H1 (cell line): ENCODE data around the gene PLEKHM3. TPM values are rescaled to one million over a fixed set of nuclear protein-coding genes. Genes with fewer than 3 reads are reported as not detected.

ENCODE experiments used
- CTCF ChIA-PET: fragments of 300-600 bp; sonication (Branson Sonifier 250); formaldehyde crosslinking; loops from one replicate; lab custom pipeline; 2021; ENCODE audit not compliant: partially characterized antibody; lab: Charles Lee
- POLR2A ChIA-PET: fragments of 300-600 bp; sonication (Branson Sonifier 250); formaldehyde crosslinking; loops from one replicate; lab custom pipeline; 2021; ENCODE audit warnings: inconsistent platforms; ENCODE audit not compliant: partially characterized antibody; lab: Charles Lee
- DNase-seq, 2 experiments: peaks; one replicate each; pipeline versions ENCODE4 v3.0.0 to v3.0.0-alpha.2; 2010 to 2022; ENCODE audit warnings: low spot score in 2 of 2, low read depth in 1 of 2, mixed read lengths in 1 of 2
- FAIRE-seq: peaks from 2 replicates; lab custom pipeline; 2011; peaks lifted over from hg19 to GRCh38; lab: Jason Lieb, UNC
- H2AFZ ChIP-seq: 2 replicates; pipeline ENCODE4 v1.8.1; 2012; ENCODE audit warnings: low read length, inconsistent platforms
- H2AK5ac ChIP-seq: 2 replicates; pipeline ENCODE4 v1.6.1; 2013; ENCODE audit warnings: low read depth, low read length
- H2BK120ac ChIP-seq: replicated peaks from 2 replicates; pipeline ENCODE3; 2013; ENCODE audit warnings: low read depth, low read length, inconsistent platforms
- H2BK12ac ChIP-seq: 2 replicates; pipeline ENCODE4 v1.6.1; 2013; ENCODE audit warnings: low read depth, low read length
- H2BK15ac ChIP-seq: 2 replicates; pipeline ENCODE4 v1.6.1; 2013; ENCODE audit warnings: low read length
- H2BK20ac ChIP-seq: 2 replicates; pipeline ENCODE4 v1.6.1; 2013; ENCODE audit warnings: low read length
- H2BK5ac ChIP-seq: 2 replicates; pipeline ENCODE4 v1.6.1; 2013; ENCODE audit warnings: low read depth, low read length
- H3K14ac ChIP-seq: 2 replicates; pipeline ENCODE4 v1.6.1; 2013; ENCODE audit warnings: inconsistent platforms; ENCODE audit not compliant: insufficient read length
- H3K18ac ChIP-seq: 2 replicates; pipeline ENCODE4 v1.6.1; 2013; ENCODE audit warnings: low read length; ENCODE audit errors: extremely low read depth
- H3K23ac ChIP-seq: 2 replicates; pipeline ENCODE4 v1.6.1; 2013; ENCODE audit warnings: inconsistent platforms; ENCODE audit not compliant: insufficient read length
- H3K23me2 ChIP-seq: 2 replicates; pipeline ENCODE4 v1.6.1; 2013; ENCODE audit warnings: low read depth, low read length
- H3K27ac ChIP-seq: 2 replicates; pipeline ENCODE4 v1.6.1; 2011; ENCODE audit warnings: low read depth, low read length, inconsistent platforms
- H3K27me3 ChIP-seq, 4 experiments: replicated peaks in 1 of 4; 1 replicate in 1 of 4; 2 replicates in 3 of 4; pipeline versions ENCODE4 v1.6.1 to v1.8.1; 2011 to 2013; ENCODE audit warnings: low read length in 3 of 4, mild to moderate bottlenecking in 3 of 4, inconsistent platforms in 2 of 4, mixed read lengths in 2 of 4, moderate library complexity in 1 of 4; ENCODE audit not compliant: control insufficient read depth in 3 of 4, insufficient read depth in 3 of 4; ENCODE audit errors: extremely low read depth in 1 of 4
- H3K36me3 ChIP-seq, 4 experiments: 2 replicates each; pipeline versions ENCODE4 v1.6.1 to v1.8.1; 2011 to 2013; ENCODE audit warnings: mild to moderate bottlenecking in 4 of 4, low read length in 3 of 4, moderate library complexity in 2 of 4, control low read depth in 1 of 4, inconsistent platforms in 1 of 4; ENCODE audit not compliant: insufficient read depth in 4 of 4, control insufficient read depth in 2 of 4
- H3K4ac ChIP-seq: replicated peaks from 2 replicates; pipeline ENCODE3; 2013; ENCODE audit warnings: low read length, low read depth, mixed read lengths, inconsistent platforms; ENCODE audit not compliant: insufficient read length
- H3K4me1 ChIP-seq, 4 experiments: replicated peaks in 1 of 4; 1 replicate in 1 of 4; 2 replicates in 3 of 4; pipeline versions ENCODE4 v1.6.1 to v1.8.1; 2011 to 2013; ENCODE audit warnings: low read length in 3 of 4, inconsistent platforms in 2 of 4, mixed read lengths in 1 of 4; ENCODE audit not compliant: insufficient read depth in 4 of 4, control insufficient read depth in 3 of 4
- H3K4me2 ChIP-seq, 2 experiments: 2 replicates each; pipeline versions ENCODE4 v1.6.1 to v1.8.1; 2011 to 2013; ENCODE audit warnings: low read depth in 2 of 2, low read length in 2 of 2, control low read depth in 1 of 2, inconsistent platforms in 1 of 2, mild to moderate bottlenecking in 1 of 2; ENCODE audit not compliant: insufficient read depth in 1 of 2
- H3K4me3 ChIP-seq, 4 experiments: fragments of 200-600, 300-600 bp in 1 of 4; sonication (generic), shearing (Covaris generic), sonication (Bioruptor Twin) in 1 of 4; 2 replicates each; pipeline versions ENCODE4 v1.5.1 to v1.8.1; 2011 to 2016; ENCODE audit warnings: low read length in 4 of 4, low read depth in 3 of 4, control low read depth in 2 of 4, inconsistent platforms in 2 of 4, mild to moderate bottlenecking in 2 of 4, mixed read lengths in 1 of 4, moderate library complexity in 1 of 4; ENCODE audit not compliant: insufficient read depth in 2 of 4; ENCODE audit errors: extremely low read depth in 1 of 4
- H3K56ac ChIP-seq: replicated peaks from 2 replicates; pipeline ENCODE3; 2013; ENCODE audit warnings: low read depth, mild to moderate bottlenecking, mixed read lengths, low read length, inconsistent platforms; ENCODE audit not compliant: insufficient read length
- H3K79me1 ChIP-seq: 2 replicates; pipeline ENCODE4 v1.6.1; 2013; ENCODE audit warnings: low read depth, low read length, control low read depth
- H3K79me2 ChIP-seq, 2 experiments: 2 replicates each; pipeline versions ENCODE4 v1.6.1 to v1.8.1; 2012 to 2013; ENCODE audit warnings: low read length in 2 of 2, mild to moderate bottlenecking in 2 of 2, inconsistent platforms in 1 of 2; ENCODE audit not compliant: insufficient read depth in 2 of 2, control insufficient read depth in 1 of 2
- H3K9ac ChIP-seq, 4 experiments: replicated peaks in 1 of 4; 1 replicate in 1 of 4; 2 replicates in 3 of 4; pipeline versions ENCODE4 v1.6.1 to v1.8.1; 2011 to 2013; ENCODE audit warnings: low read depth in 3 of 4, low read length in 3 of 4, control low read depth in 2 of 4, mild to moderate bottlenecking in 2 of 4, moderate library complexity in 2 of 4, inconsistent platforms in 1 of 4; ENCODE audit errors: extremely low read depth in 1 of 4
- H3K9me3 ChIP-seq, 2 experiments: 2 replicates each; pipeline versions ENCODE4 v1.6.1 to v1.8.1; 2012 to 2013; ENCODE audit warnings: mild to moderate bottlenecking in 2 of 2, moderate library complexity in 2 of 2, control low read depth in 1 of 2, inconsistent platforms in 1 of 2, low read depth in 1 of 2, low read length in 1 of 2, mixed read lengths in 1 of 2; ENCODE audit not compliant: insufficient read depth in 2 of 2
- H4K20me1 ChIP-seq, 2 experiments: replicated peaks in 1 of 2; 2 replicates each; pipeline versions ENCODE3 to v1.8.1; 2011 to 2013; ENCODE audit warnings: inconsistent platforms in 2 of 2, low read length in 2 of 2, mild to moderate bottlenecking in 1 of 2; ENCODE audit not compliant: insufficient read depth in 2 of 2, control insufficient read depth in 1 of 2
- H4K5ac ChIP-seq: 2 replicates; pipeline ENCODE4 v1.6.1; 2013; ENCODE audit warnings: low read length, low read depth, mixed read lengths, inconsistent platforms; ENCODE audit not compliant: insufficient read length
- H4K8ac ChIP-seq: 2 replicates; pipeline ENCODE4 v1.8.0; 2013; ENCODE audit warnings: mild to moderate bottlenecking, moderate library complexity, low read length, inconsistent platforms; ENCODE audit not compliant: insufficient read depth; ENCODE audit errors: extremely low read depth
- H4K91ac ChIP-seq: replicated peaks from 2 replicates; pipeline ENCODE3; 2013; ENCODE audit warnings: low read length, mixed read lengths, inconsistent platforms; ENCODE audit not compliant: insufficient read length
- BACH1 ChIP-seq: IDR thresholded peaks from 2 replicates; pipeline ENCODE4 v1.6.1; 2012; ENCODE audit warnings: low read length, improper control_type of control experiment
- CBX5 ChIP-seq: fragments of 300-800, 300-1000 bp; sonication (generic); IDR thresholded peaks from 2 replicates; pipeline ENCODE4 v1.7.1; 2016; ENCODE audit warnings: antibody characterized with exemption, low read length, low read depth
- CTCF ChIP-seq, 3 experiments: IDR thresholded peaks; 1 replicate in 2 of 3; 2 replicates in 1 of 3; pipeline versions ENCODE4 v1.5.1 to v1.6.1; 2011; ENCODE audit warnings: low read length in 3 of 3, mild to moderate bottlenecking in 3 of 3, inconsistent platforms in 2 of 3, low read depth in 1 of 3, moderate library complexity in 1 of 3; ENCODE audit not compliant: insufficient read depth in 1 of 3; ENCODE audit errors: control extremely low read depth in 1 of 3
- E2F6 ChIP-seq: IDR thresholded peaks from 2 replicates; pipeline ENCODE4 v1.6.1; 2012; ENCODE audit warnings: inconsistent platforms
- FOSL1 ChIP-seq: IDR thresholded peaks from 2 replicates; pipeline ENCODE4 v1.6.1; 2011; ENCODE audit warnings: mild to moderate bottlenecking, low read depth, low read length, moderate library complexity; ENCODE audit not compliant: insufficient read depth
- JUN ChIP-seq: IDR thresholded peaks from 2 replicates; pipeline ENCODE4 v1.6.1; 2011; ENCODE audit warnings: low read depth, mild to moderate bottlenecking, improper control_type of control experiment, low read length
- PHF8 ChIP-seq: fragments of 200-600 bp; sonication (generic); conservative IDR thresholded peaks from 2 replicates; pipeline ENCODE4 v1.7.1; 2012; ENCODE audit warnings: low read depth, mild to moderate bottlenecking, inconsistent platforms, low read length, moderate library complexity
- RAD21 ChIP-seq, 2 experiments: IDR thresholded peaks in 1 of 2; conservative IDR thresholded peaks in 1 of 2; 2 replicates each; pipeline ENCODE4 v1.6.1; 2011; ENCODE audit warnings: low read depth in 2 of 2, low read length in 2 of 2, improper control_type of control experiment in 1 of 2, inconsistent platforms in 1 of 2, mild to moderate bottlenecking in 1 of 2, moderate library complexity in 1 of 2
- SIX5 ChIP-seq: IDR thresholded peaks from 2 replicates; pipeline ENCODE4 v1.6.1; 2011; ENCODE audit warnings: mild to moderate bottlenecking, low read depth, low read length
- YY1 ChIP-seq: IDR thresholded peaks from 2 replicates; pipeline ENCODE4 v1.6.1; 2011; ENCODE audit warnings: low read depth, mild to moderate bottlenecking, low read length
- WGBS, 2 experiments: shearing (Covaris generic) in 1 of 2; methylation state at CpG; one replicate each; pipeline versions ENCODE4 v1.1.6 to v1.1.7; 2013 to 2015; ENCODE audit warnings: low lambda C conversion rate in 2 of 2, mixed read lengths in 2 of 2, inconsistent platforms in 1 of 2, low coverage in 1 of 2, missing lambda C conversion rate in 1 of 2; ENCODE audit not compliant: insufficient replicate concordance in 2 of 2, insufficient coverage in 1 of 2, insufficient read length in 1 of 2; ENCODE audit errors: extremely low coverage in 1 of 2, missing lambda C conversion rate in 1 of 2; 5-methylcytosine and 5-hydroxymethylcytosine counted together
- polyA plus RNA-seq, 7 experiments: library from polyadenylated mRNA; depleted of rRNA in 3 of 7; stranded (reverse) in 5 of 7; unstranded in 2 of 7; fragments of >200 nt in 5 of 7; fragments of 200-250 nt in 2 of 7; gene quantifications; 1 replicate in 5 of 7; 2 replicates in 1 of 7; 4 replicates in 1 of 7; pipeline versions ENCODE4 v1.2.1 to v1.2.3, GENCODE V29; 2011 to 2013; ENCODE audit warnings: missing spikeins in 2 of 7, mixed read lengths in 2 of 7
- total RNA-seq: library from RNA; stranded (reverse); fragmentation: NEBNext Ultra II Directional; extraction: Animal tissue kit (Norgen Biotek cat#: 25700); gene quantifications from 2 replicates; pipeline ENCODE4 v1.2.1, GENCODE V29; 2021

Gene PLEKHM3
- total and polyA plus RNA-seq, 2 of the 8 experiments (the other 6 are each of a cell fraction or from before 2014, with no cell fraction given), result 2.3 to 5.8 TPM

- H3K23me2 ChIP-seq, result no peaks in the 10 kb centered on the region
- H3K4ac ChIP-seq, result no peak overlapping the region
- DNase-seq (no peak), FAIRE-seq (no peak)
- no peak overlapping the region for H2AK5ac ChIP-seq
- no peak overlapping the region for H2BK20ac ChIP-seq
- no peak overlapping the region for H4K91ac ChIP-seq
- no peak overlapping the region for H3K56ac ChIP-seq
- CTCF ChIA-PET, result interaction anchor here (1.6 kb wide), 1 partner anchor 11 kb away, joined by 4 read pairs; no protein-coding TSS in a partner anchor
- H3K79me1 ChIP-seq, result no peaks in the 10 kb centered on the region
- no peak overlapping the region for H3K4me3 ChIP-seq
- H4K20me1 ChIP-seq, result no peaks in the 10 kb centered on the region
- no peaks in the 10 kb centered on the region for H3K36me3 ChIP-seq
- H3K14ac ChIP-seq, result no peak overlapping the region
- H4K8ac ChIP-seq, result no peak overlapping the region
- no peak overlapping the region for H2BK120ac ChIP-seq
- H3K4me2 ChIP-seq, result no peak overlapping the region
- H3K79me2 ChIP-seq, result no peaks in the 10 kb centered on the region
- TF ChIP-seq BACH1 (no peak), RAD21 (IDR thresholded peaks at IDR 0.05 in 1 of 2, conservative IDR thresholded peaks at IDR 0.05 in 1 of 2; ENCODE audit: low read depth in 2 of 2, low read length in 2 of 2) (no peak), CBX5 (no peak), SIX5 (no peak), FOSL1 (no peak), PHF8 (no peak), E2F6 (no peak), JUN (no peak), YY1 (no peak), CTCF (IDR thresholded peaks at IDR 0.05; ENCODE audit: control extremely low read depth in 1 of 3, insufficient read depth in 1 of 3, low read depth in 1 of 3, low read length in 3 of 3) (no peak)
- TF ChIP-seq, all 59 proteins: peak for 0
- H3K27ac ChIP-seq, result no peak overlapping the region
- POLR2A ChIA-PET, result no interaction called here
- 82% methylated on average over 4 of the region's 5 CpGs; no CpG with 5 or more reads in 1 of the 2 experiments for WGBS, 2 experiments
- no peak overlapping the region for H3K18ac ChIP-seq
- peaks cover 3 to 26% (median 15%) of the 10 kb centered on the region in 4 experiments; a peak in 6 of 7 replicates for H3K4me1 ChIP-seq
- no peak overlapping the region for H2BK15ac ChIP-seq
- H3K9ac ChIP-seq, result no peak overlapping the region
- H4K5ac ChIP-seq, result no peak overlapping the region
- no peak overlapping the region for H2BK12ac ChIP-seq
- H3K9me3 ChIP-seq, result no peaks in the 10 kb centered on the region
- H2AFZ ChIP-seq, result no peak overlapping the region
- H2BK5ac ChIP-seq, result no peak overlapping the region
- no peak overlapping the region for H3K23ac ChIP-seq
- no peaks in the 10 kb centered on the region for H3K27me3 ChIP-seq
These were observed 217.8 kb downstream of the PLEKHM3 start for GRCh38 chr2:207807516-207807915.
